A673 (cell line): Measurements from ENCODE around the gene LIPM. TPM values are rescaled to one million over a fixed set of nuclear protein-coding genes. Genes with fewer than 3 reads are reported as not detected.

ENCODE experiments used
- BruUV-seq: library from RNA; stranded (reverse); fragments of 400-500 nt; replicated peaks from 2 replicates; lab custom pipeline; 2021; lab: Mats Ljungman, UMichigan
- CTCF ChIA-PET: fragments of 300-600 bp; sonication (Branson Sonifier 250); formaldehyde crosslinking; loops from one replicate; lab custom pipeline; 2022; ENCODE audit warnings: antibody characterized with exemption; lab: Charles Lee
- POLR2A ChIA-PET: fragments of 300-600 bp; sonication (Branson Sonifier 250); formaldehyde crosslinking; loops from one replicate; lab custom pipeline; 2022; ENCODE audit warnings: antibody characterized with exemption; ENCODE audit not compliant: low non-redundant PET; lab: Charles Lee
- DNase-seq: peaks from one replicate; pipeline ENCODE4 v3.0.0-alpha.2; 2015; ENCODE audit warnings: low spot score
- H3K27ac ChIP-seq: fragments of 200-600 bp; sonication (generic); 2 replicates; pipeline ENCODE4 v1.5.1; 2016; ENCODE audit warnings: mixed run types, low read depth, mild to moderate bottlenecking, mixed read lengths, antibody characterized with exemption, low read length; ENCODE audit not compliant: poor library complexity, severe bottlenecking
- H3K27me3 ChIP-seq: fragments of 200-600 bp; sonication (generic); replicated peaks from 2 replicates; pipeline ENCODE4 v1.6.1; 2017; ENCODE audit warnings: mixed run types, low read depth, mild to moderate bottlenecking, mixed read lengths, antibody characterized with exemption, low read length; ENCODE audit not compliant: insufficient read depth, poor library complexity
- H3K36me3 ChIP-seq: fragments of 200-600 bp; sonication (generic); 2 replicates; pipeline ENCODE4 v1.6.1; 2016; ENCODE audit warnings: mixed run types, mild to moderate bottlenecking, mixed read lengths, antibody characterized with exemption, low read length; ENCODE audit not compliant: insufficient read depth, poor library complexity, severe bottlenecking
- H3K4me1 ChIP-seq: fragments of 200-600 bp; sonication (generic); 2 replicates; pipeline ENCODE4 v1.6.1; 2017; ENCODE audit warnings: mixed run types, mild to moderate bottlenecking, mixed read lengths, antibody characterized with exemption, low read length; ENCODE audit not compliant: insufficient read depth, poor library complexity, severe bottlenecking
- H3K4me3 ChIP-seq: fragments of 200-600 bp; sonication (generic); 2 replicates; pipeline ENCODE4 v1.5.1; 2016; ENCODE audit warnings: low read depth, mixed run types, mild to moderate bottlenecking, mixed read lengths, low read length; ENCODE audit not compliant: poor library complexity, severe bottlenecking
- H3K9me3 ChIP-seq: fragments of 200-600 bp; sonication (generic); 2 replicates; pipeline ENCODE4 v1.6.1; 2016; ENCODE audit warnings: mixed run types, low read depth, mild to moderate bottlenecking, mixed read lengths, antibody characterized with exemption, low read length; ENCODE audit not compliant: poor library complexity, severe bottlenecking
- CTCF ChIP-seq: fragments of 300-800, 200-600 bp; sonication (generic); conservative IDR thresholded peaks from 2 replicates; pipeline ENCODE4 v1.5.1; 2017; ENCODE audit warnings: low read depth, mild to moderate bottlenecking, antibody characterized with exemption, low read length, moderate library complexity, mixed read lengths
- EZH2 ChIP-seq: fragments of 200-600 bp; sonication (generic); IDR thresholded peaks from 2 replicates; pipeline ENCODE4 v1.6.1; 2017; ENCODE audit warnings: borderline replicate concordance, low read depth, mild to moderate bottlenecking, mixed read lengths, antibody characterized with exemption, low read length; ENCODE audit not compliant: poor library complexity, severe bottlenecking
- intact Hi-C: fragments of 100-400 bp; cut with micrococcal nuclease; formaldehyde crosslinking; loops from one replicate; pipeline ENCODE4 v1.10.0; 2022; ENCODE audit not compliant: unreplicated experiment
- total RNA-seq: library from RNA; stranded (reverse); gene quantifications from 2 replicates; pipeline ENCODE4 v1.2.3, GENCODE V29; 2021

LIPM gene
- total RNA-seq, 1 experiment from 2014 or later = not detected

GRCh38 chr10:88826388-88826787 is 23.9 kb downstream of the LIPM start:
- Histone ChIP-seq H3K9me3 (no peaks in the 10 kb centered on the region), H3K27me3 (no peaks in the 10 kb centered on the region), H3K36me3 (no peaks in the 10 kb centered on the region), H3K27ac (no peak overlapping the region), H3K4me3 (no peak overlapping the region), H3K4me1 (peaks cover 8% of the 10 kb centered on the region)
- no peak for DNase-seq
- intact Hi-C loops = no loop called here
- BruUV-seq = no TSS peak
- ChIA-PET POLR2A (no interaction called here), CTCF (interaction anchor here (1.1 kb wide), 1 partner anchor 106 kb away, joined by 3 read pairs; no protein-coding TSS in a partner anchor)
- TF ChIP-seq EZH2 = no peak
- no peak for TF ChIP-seq CTCF

DNA sequence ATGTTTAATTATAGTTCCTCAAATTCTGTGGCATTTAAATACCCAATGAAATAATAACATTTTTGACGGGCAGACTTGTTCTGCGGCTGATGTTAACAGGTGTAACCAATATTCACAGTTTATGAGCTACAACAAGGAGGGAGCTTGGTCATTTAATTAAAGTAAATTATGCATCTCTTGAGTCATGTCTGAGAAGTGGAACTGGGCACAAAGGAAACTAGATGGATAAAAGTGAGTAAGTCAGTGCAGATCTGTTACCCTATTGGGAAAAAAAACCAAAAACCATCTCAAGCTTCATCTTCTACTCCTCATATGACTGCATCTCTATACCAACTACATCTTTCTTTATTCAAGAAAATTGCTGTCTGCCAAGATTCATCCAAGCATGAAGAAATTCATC is 25.1 kb downstream of the LIPM start:
- POLR2A ChIA-PET = no interaction called here
- Histone ChIP-seq H3K9me3 (no peaks in the 10 kb centered on the region), H3K27ac (no peak overlapping the region), H3K36me3 (no peaks in the 10 kb centered on the region), H3K4me3 (no peak overlapping the region), H3K27me3 (no peaks in the 10 kb centered on the region), H3K4me1 (no peaks in the 10 kb centered on the region)
- intact Hi-C loops = no loop called here
- no TSS peak for BruUV-seq
- TF ChIP-seq EZH2 (no peak), CTCF (no peak)
- CTCF ChIA-PET = no interaction called here
- DNase-seq = no peak

- DNase-seq = no peak
- no peak for TF ChIP-seq CTCF
- no peak for TF ChIP-seq EZH2
- H3K4me1 ChIP-seq = no peaks in the 10 kb centered on the region
- H3K4me3 ChIP-seq = no peak overlapping the region
- intact Hi-C loops = no loop called here
- no peaks in the 10 kb centered on the region for H3K9me3 ChIP-seq
- H3K27me3 ChIP-seq = no peaks in the 10 kb centered on the region
- POLR2A ChIA-PET = no interaction called here
- BruUV-seq = no TSS peak
- CTCF ChIA-PET = no interaction called here
- no peak overlapping the region for H3K27ac ChIP-seq
- no peaks in the 10 kb centered on the region for H3K36me3 ChIP-seq
Measured at GRCh38 chr10:88828310-88828709, 25.8 kb downstream of the LIPM start.
